ENCODE data around the gene USP25.

Gene USP25, protein sequence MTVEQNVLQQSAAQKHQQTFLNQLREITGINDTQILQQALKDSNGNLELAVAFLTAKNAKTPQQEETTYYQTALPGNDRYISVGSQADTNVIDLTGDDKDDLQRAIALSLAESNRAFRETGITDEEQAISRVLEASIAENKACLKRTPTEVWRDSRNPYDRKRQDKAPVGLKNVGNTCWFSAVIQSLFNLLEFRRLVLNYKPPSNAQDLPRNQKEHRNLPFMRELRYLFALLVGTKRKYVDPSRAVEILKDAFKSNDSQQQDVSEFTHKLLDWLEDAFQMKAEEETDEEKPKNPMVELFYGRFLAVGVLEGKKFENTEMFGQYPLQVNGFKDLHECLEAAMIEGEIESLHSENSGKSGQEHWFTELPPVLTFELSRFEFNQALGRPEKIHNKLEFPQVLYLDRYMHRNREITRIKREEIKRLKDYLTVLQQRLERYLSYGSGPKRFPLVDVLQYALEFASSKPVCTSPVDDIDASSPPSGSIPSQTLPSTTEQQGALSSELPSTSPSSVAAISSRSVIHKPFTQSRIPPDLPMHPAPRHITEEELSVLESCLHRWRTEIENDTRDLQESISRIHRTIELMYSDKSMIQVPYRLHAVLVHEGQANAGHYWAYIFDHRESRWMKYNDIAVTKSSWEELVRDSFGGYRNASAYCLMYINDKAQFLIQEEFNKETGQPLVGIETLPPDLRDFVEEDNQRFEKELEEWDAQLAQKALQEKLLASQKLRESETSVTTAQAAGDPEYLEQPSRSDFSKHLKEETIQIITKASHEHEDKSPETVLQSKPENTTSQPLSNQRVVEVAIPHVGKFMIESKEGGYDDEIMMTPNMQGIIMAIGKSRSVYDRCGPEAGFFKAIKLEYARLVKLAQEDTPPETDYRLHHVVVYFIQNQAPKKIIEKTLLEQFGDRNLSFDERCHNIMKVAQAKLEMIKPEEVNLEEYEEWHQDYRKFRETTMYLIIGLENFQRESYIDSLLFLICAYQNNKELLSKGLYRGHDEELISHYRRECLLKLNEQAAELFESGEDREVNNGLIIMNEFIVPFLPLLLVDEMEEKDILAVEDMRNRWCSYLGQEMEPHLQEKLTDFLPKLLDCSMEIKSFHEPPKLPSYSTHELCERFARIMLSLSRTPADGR

DNA sequence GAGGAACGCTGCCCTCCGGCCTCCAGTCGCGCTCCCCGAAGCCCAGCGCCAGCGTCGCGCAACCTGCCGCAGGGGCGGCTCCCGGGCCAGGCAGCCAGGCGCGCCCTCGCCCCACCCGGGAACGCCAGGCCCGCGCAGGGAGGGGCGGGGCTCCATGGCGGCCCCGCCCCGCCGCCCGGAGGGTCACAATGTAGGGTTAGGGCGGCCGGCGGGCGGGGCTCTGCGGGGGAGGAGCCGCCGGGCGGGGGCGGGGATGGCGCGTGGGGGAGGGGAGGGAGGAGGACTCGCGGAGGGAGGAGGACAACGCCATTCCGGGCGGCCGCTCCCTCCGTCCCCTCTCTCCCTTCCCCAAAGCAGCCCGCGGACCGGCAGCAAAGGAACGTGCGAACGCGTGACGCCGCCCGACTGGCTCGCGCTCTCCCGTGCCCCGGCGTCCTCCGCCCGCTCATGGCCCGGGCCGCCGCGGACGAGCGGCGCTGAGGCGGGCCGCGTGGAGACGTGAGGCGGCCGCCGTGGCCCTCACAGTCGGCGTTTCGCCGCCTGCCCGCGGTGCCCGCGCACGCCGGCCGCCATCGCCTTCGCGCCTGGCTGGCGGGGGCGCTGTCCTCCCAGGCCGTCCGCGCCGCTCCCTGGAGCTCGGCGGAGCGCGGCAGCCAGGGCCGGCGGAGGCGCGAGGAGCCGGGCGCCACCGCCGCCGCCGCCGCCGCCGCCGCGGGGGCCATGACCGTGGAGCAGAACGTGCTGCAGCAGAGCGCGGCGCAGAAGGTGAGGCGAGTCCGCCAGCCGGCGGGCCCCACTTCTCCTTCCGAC is at the start of gene USP25:
Gene USP25 (plus strand): TSS at position 309 of the 810 bp plus-strand sequence. CDS start 412 bp downstream, at position 721.
- peak; percentile 57 to 93 for DNase-seq

DNA sequence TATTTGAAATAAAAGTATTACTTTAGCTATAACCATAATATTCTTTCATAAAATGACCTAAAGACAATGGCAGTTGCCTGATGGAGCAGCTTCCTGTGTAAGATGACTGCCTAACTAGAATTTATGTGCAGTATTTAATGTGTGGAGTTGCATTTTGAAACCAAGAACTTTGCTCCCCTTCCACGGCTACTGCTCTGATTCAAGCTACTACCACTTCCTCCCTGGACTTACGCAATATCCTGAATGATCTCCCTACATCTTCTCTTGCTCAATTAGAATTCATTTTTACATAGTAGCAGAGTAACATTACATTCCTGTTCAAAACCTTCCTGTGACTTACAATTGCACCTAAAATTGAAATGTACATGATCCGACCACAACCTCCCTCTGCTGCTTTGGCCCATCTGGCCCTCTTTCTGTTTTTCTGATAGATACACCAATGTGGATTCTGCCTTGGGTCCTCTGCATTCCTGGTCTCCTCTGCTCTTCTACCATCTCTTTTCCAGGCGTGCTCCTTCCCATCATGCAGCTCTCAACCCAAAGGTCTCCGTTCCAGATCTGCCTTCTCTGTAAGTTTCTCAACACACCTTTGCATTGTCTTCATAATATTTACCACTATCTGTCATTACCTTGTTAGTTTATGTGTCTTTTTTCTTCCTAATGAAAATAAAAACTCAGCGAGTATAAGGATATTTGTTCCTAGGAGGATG is 47.4 kb upstream of the USP25 start:
- no peak for DNase-seq

DNA sequence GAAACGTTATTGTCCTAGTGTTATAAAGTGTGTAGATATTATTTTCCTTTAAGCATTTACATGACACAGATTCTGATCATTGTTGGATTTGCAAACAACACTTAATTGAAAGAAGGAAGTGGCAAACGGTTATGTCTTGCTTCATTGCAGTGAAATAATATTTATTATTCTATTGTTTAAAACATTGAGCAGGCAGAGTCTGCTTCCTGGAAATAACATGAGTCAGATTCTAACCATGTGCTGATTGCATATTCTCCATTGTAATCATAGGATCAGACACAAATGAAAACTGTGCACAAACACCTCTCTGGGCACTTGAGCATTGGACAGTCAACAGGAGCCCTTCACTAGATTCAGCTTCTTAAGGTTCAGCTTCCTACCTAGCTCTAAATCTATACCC is 46.8 kb upstream of the USP25 start:
- no peak for DNase-seq

DNA sequence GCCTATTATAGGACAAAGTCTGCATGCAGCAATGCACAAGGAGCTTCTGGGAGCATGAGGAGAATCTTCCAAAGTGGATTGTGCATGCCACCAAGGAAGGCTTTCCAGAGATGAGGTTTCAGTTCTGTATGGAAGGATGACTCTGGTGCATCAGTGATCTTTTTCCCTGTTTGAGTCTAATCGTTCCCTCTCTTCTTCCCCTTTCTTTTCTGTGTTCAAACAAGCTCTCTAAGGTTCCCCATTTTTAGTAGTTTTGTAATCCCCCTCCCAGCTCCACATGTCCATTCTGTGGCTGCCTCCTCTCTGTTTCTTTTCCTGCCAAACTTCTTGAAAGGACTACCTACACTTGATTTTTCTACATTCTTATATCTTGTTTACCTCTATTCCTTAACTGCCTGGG is 43.3 kb upstream of the USP25 start:
- DNase-seq: no peak

DNA sequence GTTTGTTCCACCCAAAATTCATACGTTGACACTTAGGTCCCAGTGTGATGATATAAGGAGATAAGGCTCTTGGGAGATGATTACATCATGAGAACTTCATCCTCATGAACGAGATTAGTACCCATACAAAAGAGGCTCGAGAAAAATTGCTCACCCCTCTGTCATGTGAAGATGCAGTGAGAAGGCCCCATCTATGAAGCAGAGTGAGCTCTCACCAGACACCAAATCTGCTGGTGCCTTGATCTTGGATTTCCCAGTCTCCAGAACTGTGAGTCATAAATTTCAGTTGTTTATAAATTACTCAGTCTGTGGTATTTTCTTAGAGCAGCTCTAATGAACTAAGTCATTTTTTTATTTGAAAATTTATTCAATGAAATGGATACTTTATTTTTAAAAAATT is 42.6 kb upstream of the USP25 start:
- DNase-seq: no peak

DNA sequence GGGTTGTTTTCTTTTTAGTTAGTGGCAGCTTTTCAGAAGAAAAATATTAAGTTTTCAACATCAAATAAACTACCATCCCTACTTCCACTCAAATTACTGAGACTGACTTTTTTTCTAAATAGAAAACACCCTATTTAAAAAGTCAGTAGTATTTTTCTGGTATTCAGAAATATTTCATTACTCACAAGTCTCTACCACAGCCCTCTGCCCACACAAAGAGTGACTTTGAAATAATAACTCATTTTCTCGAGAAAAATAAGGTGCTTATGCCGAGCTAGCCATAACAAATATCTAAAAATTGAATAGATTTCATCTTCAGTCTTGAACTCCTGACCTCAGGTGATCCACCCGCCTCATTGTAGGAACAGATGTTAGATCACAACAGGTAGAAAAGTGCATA is 41.8 kb upstream of the USP25 start:
- no peak for DNase-seq

DNA sequence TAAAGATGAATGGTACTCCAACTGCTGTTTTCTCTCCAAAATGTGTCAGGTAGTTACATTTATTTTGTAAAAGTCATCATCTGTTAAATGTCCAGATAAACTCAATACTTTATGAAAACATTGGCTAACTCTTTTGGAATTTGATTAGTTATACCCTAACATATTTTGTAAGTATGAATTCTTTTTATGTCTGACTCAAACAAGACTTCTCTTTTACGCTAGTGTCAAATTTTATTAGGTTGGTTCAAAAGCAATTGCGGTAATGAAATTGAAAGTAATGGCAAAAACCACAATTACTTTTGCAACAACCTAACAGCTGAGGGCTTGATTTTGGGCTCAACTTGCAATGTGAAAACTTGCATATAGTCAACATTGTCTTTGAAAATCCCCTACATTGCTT is 41.0 kb upstream of the USP25 start:
- no peak for DNase-seq

DNA sequence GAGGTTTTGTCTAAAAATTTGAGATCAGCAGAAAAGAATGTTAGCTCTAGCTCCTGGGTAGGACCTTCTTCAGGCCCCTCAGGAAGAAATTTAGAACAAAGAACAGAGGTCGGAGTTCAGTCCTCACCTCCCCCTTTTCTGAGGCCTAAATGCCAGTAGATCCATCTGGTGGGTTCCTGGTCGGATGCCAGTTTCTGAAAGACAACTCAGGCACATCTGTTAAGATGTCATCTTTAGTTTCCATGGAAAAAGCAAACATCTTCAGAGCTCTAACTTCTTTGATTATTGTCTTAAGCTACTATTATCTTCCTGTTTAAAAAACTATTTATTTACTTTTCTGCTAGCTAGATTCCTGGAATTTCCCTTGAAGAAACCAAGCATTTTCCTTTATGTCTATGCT is 37.1 kb upstream of the USP25 start:
- DNase-seq: no peak

DNA sequence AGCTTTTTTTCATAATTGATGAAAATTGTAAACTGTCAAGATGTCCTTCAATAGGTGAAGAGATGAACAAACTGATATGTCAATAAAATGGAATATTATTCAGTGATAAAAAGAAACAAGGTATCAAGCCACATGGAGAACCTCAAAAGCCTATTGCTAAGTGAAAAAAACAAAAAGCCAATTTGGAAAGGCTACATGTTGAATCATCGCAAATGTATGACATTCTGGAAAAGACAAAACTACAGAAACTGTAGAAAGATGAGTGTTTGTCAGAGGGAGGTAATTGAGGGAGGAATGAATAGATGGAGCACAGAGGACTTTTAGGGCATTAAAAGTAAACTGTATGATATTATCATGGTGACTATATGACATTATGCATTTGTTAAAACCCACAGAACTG is 34.5 kb upstream of the USP25 start:
- no peak for DNase-seq

DNA sequence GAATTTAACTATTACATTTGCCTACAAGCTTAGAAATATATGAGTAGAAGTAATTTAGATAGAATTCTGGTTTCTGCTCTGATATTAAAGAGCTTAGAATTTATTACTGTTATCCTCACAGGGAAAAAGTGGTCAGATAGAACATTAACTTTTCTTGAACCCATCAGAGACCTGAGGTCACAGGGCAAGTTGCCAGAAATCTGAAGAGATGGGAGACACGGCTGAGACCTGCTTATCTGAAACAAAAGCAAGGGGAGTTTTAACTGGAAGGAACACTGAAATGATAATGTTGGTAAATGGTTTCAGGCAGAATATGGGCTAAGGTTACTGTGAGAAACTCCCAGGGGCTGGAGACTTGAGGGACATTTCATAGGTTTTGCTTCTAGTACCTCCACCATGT is 28.0 kb upstream of the USP25 start:
- DNase-seq: no peak

DNA sequence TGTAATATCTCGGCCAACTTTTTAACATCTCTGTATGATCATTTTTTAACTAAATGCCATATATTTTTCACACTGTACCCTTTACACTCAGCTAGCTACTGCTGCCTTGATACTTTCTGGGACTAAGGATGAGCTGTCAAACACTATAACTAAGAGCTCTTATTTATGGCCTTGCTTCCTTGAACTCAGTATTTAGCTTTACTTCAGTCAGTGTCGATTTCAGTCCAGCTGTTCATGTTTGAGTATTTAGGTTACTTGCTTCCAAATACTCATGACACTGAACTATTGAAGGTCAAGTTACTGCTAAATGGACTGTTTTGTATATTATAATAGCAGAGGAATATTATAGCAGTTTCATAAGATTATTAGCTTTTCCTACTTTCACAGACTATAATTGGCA is 25.9 kb upstream of the USP25 start:
- DNase-seq: no peak

DNA sequence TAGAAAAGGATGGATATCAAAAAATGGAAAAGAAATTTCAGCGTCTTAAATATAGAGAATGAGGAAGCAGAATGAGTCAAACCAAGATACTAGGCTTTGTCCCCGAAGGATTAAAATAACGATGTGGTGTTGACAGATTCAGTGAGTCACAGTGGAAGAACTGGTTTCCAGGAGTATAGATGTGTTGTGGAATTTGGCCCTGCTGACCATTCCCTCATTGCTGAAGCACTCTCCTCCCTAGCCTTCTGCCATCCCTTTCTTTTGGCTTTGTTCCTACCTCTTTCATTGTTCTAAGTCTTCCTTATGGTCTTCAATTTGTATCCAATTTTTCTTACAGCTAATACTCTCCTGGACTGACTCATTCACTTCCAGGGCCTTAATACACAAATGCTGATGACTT is 23.1 kb upstream of the USP25 start:
- no peak for DNase-seq

DNA sequence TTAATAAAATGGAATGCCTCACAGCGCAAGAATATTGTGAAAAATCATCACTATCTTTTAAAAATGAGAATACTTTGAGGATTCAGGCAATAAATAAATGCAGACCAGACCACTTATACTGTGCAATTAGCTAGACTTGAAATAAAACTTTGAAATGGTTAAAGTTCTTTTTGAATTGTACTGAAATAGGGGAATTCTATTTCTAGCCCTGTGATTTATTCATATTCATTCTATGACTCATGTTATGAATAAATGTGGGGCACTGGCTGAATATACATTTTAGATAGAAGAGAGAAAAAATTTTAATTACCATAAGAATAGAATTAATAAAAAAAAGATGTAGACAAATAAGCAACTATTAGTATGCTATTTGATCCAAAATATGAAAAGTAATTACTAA is 16.4 kb upstream of the USP25 start:
- DNase-seq: no peak

DNA sequence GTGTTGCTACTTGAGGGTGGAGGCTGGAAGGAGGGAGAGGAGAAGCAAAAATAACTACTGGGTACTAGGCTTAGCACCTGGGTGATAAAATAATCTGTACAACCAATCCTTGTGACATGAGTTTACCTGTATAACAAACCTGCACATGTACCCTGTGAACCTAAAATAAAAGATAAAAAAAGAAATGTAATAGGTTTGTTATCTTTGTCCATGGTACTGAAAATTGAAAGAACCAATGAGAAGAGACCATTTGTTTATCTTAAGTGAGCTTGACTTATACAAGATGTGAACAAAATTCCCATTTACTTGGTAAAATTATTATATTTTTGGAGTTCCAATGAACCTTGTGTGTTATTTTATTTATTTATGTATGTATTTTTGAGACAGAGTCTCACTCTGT is 11.1 kb upstream of the USP25 start:
- no peak for DNase-seq

DNA sequence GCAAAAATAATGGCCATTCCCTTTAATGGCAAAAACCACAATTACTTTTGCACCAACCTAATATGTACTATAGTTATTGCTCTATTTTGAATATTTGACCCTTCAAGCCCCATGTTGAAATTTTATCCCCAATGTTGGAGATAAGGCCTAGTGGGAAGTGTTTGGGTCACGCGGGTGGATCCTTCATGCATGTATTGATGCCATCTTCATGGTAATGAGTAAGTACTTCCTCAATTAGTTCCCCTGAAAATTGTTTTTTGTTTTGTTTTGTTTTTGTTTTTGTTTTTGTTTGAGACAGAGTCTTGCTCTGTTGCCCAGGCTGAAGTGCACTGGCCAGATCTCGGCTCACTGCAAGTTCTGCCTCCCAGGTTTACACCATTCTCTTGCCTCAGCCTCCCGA is 9.8 kb upstream of the USP25 start:
- DNase-seq: no peak

DNA sequence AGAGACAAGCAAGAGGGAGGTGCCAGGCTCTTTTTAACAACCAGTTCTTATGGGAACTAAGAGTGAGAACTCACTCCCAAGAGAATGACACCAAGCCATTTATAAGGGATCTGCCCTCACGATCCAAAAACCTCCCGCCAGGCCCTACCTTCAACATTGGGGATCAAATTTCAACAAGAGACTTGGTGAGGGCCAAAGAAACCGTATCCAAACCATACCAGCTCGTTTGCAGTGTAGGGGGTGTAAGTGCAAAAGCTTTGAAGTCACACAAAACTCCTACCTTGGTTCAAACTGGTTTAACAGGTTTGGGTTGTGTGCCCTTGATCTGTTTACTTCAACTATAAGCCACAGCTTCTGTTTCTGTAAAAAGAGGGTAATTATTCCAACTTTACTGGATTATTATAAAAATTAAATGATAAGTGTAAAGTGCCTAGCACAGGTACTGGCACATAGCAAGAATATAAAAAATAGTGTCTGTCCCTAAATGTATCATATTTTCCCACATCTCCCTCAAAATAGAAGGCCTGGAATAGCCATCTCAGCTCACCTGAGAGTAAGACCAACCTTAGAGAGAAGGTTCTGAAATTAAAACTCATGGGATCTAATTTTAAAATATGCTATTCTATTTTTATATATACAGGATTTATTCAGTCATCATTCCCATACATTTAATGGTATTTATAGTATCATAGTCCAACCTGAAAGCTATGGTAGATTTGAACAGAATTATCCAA is 7.0 kb upstream of the USP25 start:
- DNase-seq: peak; percentile 13 to 40

DNA sequence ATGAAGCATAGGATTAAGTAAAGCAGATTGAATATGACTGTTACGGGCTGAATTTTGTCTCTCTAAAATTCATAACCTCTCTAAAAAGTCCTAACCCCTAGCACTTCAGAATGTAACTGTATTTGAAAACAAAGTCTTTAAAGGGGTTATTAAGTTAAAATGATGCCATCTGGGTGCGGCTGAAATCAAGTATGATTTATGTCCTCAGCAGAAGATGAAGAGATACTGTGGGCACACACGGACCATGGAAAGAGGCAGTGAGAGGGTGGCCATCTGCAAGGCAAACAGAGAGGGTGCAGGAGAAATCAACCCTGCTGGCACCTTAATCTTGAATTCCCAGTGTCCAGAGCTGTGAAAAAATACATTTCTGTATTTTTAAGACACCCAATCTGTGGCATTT is 3.8 kb upstream of the USP25 start:
- DNase-seq: no peak

DNA sequence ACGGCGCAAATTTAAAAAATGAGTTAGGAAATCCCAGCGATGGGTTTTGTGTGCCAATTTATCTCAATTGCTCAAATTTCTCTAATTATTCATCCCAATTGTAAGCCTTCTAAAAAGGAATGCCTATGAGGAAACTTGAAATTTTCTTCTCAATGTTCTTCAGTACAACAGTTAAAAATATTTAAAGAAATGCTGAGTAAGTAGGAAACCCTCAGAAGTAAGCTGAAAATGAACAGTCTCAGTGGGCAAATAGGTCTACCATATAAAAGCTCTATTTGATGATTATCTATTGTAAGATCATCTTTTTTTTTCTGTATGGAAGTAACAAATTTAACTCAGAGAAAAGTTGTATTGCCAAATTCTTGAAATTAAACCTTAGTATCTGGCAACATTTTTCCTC is 1.7 kb upstream of the USP25 start:
- no peak for DNase-seq

DNA sequence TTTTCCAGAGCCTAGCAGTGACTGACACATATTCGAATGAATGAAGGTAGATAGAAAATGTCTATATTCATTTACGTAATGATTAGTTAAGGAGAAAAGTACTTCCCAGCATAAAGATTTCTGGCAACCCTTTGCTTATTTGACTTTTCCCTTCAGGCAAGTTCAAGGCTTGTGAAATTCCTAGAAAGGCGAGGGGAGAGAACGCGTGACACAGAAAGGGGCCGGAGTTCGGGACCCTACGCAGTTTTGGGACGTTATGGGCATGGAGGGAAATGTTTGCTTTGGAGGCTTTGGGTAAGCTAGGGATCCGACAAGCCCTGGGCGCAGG is 472 bp upstream of the USP25 start:
- DNase-seq: no peak

DNA sequence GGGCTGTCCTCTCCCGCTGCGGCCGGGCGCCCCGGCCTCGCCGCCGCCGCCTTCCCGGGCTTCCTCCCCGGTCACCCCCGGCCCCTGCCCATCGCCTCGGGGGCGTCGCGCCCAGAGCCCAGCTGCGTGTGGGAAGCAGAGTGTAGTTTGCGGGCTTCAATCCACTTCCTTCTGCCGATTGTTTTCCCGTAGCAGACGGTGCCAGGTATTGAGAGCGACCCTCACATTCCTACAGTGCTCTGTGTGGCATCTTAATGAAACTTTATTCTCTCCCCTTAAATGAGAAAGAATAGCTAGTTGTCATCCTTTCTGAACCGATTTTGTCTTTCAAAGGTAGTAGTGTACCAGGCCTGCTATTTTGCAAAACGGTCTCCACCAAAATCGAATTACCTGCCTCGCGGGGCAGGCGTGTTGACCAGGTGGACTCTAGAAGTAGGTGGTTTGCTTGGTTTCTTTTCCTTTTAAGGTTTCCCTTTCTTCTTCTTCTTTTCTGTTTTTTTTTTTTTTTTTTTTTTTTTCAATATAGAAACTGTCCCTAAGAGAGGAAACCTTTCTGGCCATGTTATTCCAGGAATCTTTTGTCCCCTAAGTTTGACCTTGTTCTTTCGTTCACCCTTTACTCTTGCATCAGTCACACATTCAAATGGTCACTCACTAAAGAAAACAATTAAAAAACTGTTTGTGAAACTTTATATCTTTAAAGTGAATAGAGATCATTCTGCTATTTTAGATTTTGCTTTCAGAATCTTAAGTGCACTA is 881 bp downstream of the USP25 start:
- DNase-seq: peak; percentile 10 to 60

DNA sequence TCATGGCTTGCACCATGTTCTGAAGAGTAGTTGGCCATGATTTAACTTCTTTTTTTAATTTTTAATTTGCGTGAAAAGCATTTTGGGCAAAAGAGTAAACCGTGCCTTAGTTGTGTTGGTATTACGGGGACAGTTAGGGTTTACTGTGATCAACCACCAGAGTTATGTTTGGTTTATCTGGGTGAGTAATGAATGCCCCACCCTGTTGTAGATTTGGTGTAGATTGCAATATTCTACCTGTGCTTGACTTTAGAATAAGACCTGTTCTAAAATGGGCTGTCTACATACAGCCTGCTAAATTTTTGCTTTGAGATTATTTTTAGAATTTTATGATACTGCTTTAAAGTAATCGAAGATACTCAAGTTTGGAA is 1.4 kb downstream of the USP25 start:
- DNase-seq: peak in 1 of 2 experiments; percentile 26
